ENCODE data around the gene CPVL. TPM values are rescaled to one million over a fixed set of nuclear protein-coding genes. Genes with fewer than 3 reads are reported as not detected.

Gene CPVL
- total and polyA plus RNA-seq, 4 donors: 6.0 to 39.0 (median 12.9) TPM

GRCh38 chr7:29149036-29149435 lies 2.7 kb upstream of the CPVL start:
- H3K27me3 ChIP-seq (ENCODE audit: control insufficient read depth in 4 of 4, insufficient read depth in 4 of 4, low read length in 3 of 4): no peaks in the 10 kb centered on the region
- peaks cover 6 to 19% (median 16%) of the 10 kb centered on the region in 4 donors for H3K4me1 ChIP-seq (ENCODE audit: control insufficient read depth in 4 of 4, insufficient read depth in 4 of 4, low read length in 3 of 4)
- TF ChIP-seq FOXA2 (IDR thresholded peaks at IDR 0.05): no peak
- no peak for TF ChIP-seq NR2F2 (IDR thresholded peaks at IDR 0.05)
- TF ChIP-seq JUND (IDR thresholded peaks at IDR 0.05): no peak
- TF ChIP-seq REST (IDR thresholded peaks at IDR 0.05): no peak
- no peak for TF ChIP-seq ATF3 (IDR thresholded peaks at IDR 0.05)
- TF ChIP-seq EGR1 (IDR thresholded peaks at IDR 0.05; ENCODE audit: low read depth in 2 of 2): no peak
- TF ChIP-seq TAF1 (conservative IDR thresholded peaks at IDR 0.05): no peak
- no peak for TF ChIP-seq RXRA (IDR thresholded peaks at IDR 0.05)
- TF ChIP-seq CTCF (IDR thresholded peaks at IDR 0.05; ENCODE audit: low read depth, low read length, missing input control): no peak
- TF ChIP-seq GABPA (IDR thresholded peaks at IDR 0.05 in 1 of 2, conservative IDR thresholded peaks at IDR 0.05 in 1 of 2): no peak
- TF ChIP-seq HNF4A (conservative IDR thresholded peaks at IDR 0.05): no peak
- TF ChIP-seq FOXA1 (IDR thresholded peaks at IDR 0.05): no peak
- no peak for TF ChIP-seq RAD21 (IDR thresholded peaks at IDR 0.05)
- TF ChIP-seq HNF4G (IDR thresholded peaks at IDR 0.05): no peak
- no peak for TF ChIP-seq SP1 (IDR thresholded peaks at IDR 0.05)
- TF ChIP-seq YY1 (IDR thresholded peaks at IDR 0.05): no peak
- no peak for TF ChIP-seq MAX (IDR thresholded peaks at IDR 0.05)
- no peak for TF ChIP-seq ZBTB33 (IDR thresholded peaks at IDR 0.05)
- no peak overlapping the region for H3K9ac ChIP-seq (ENCODE audit: low read depth in 1 of 2, low read length in 2 of 2)
- no peak overlapping the region for H3K27ac ChIP-seq (ENCODE audit: low read depth in 1 of 2, low read length in 2 of 2)
- no peaks in the 10 kb centered on the region for H3K36me3 ChIP-seq (ENCODE audit: control insufficient read depth in 4 of 4, insufficient read depth in 3 of 4, low read depth in 1 of 4, low read length in 3 of 4)
- no peak for DNase-seq (ENCODE audit: low spot score)
- WGBS: 85% methylated on average over 12 of the region's 12 CpGs
- no peak overlapping the region for H3K4me3 ChIP-seq (ENCODE audit: low read depth in 1 of 3, low read length in 3 of 3)
- no peaks in the 10 kb centered on the region for H3K9me3 ChIP-seq (ENCODE audit: control insufficient read depth in 4 of 4, low read length in 3 of 4)
